Measurements from ENCODE around the gene TECR.

DNA sequence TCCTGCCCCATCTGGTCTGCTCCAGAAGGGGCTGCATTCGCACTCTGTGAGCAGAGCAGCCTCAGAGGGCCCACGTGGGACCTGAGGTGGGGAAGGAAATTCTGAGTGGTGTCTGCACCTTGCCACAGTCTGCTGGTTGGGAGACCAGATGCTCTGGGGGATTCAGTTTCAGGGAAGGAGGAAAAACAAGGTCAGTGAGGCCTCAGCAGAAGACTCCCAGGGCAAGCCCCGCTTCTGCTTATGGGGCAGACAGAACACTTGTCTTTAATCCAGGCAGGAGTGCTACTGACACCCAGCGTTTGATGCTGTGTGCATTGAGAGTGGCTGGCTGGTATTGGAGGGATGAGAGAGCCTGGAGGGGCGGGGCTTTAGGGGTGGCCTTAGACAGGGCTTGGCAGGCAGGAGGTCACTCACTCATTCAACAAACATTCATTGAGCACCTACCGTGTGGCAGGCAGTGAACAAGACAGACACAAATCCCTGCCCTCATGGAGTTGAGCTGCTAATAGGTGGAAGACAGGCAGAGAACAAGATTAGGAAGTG, 48.6 kb downstream of the TECR start:
- TF ChIP-seq RAD21 (CRISPR knock-in tag; IDR thresholded peaks at IDR 0.05) = no peak
- TF ChIP-seq, protein P1, sequence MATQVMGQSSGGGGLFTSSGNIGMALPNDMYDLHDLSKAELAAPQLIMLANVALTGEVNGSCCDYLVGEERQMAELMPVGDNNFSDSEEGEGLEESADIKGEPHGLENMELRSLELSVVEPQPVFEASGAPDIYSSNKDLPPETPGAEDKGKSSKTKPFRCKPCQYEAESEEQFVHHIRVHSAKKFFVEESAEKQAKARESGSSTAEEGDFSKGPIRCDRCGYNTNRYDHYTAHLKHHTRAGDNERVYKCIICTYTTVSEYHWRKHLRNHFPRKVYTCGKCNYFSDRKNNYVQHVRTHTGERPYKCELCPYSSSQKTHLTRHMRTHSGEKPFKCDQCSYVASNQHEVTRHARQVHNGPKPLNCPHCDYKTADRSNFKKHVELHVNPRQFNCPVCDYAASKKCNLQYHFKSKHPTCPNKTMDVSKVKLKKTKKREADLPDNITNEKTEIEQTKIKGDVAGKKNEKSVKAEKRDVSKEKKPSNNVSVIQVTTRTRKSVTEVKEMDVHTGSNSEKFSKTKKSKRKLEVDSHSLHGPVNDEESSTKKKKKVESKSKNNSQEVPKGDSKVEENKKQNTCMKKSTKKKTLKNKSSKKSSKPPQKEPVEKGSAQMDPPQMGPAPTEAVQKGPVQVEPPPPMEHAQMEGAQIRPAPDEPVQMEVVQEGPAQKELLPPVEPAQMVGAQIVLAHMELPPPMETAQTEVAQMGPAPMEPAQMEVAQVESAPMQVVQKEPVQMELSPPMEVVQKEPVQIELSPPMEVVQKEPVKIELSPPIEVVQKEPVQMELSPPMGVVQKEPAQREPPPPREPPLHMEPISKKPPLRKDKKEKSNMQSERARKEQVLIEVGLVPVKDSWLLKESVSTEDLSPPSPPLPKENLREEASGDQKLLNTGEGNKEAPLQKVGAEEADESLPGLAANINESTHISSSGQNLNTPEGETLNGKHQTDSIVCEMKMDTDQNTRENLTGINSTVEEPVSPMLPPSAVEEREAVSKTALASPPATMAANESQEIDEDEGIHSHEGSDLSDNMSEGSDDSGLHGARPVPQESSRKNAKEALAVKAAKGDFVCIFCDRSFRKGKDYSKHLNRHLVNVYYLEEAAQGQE (IDR thresholded peaks at IDR 0.05; ENCODE audit: borderline replicate concordance in 1 of 2, low read depth in 1 of 2, low read length in 2 of 2) = no peak
